ENCODE measurements around the gene LSP1.
A peak's percentile ranks its signal among the peaks of the same experiment; 100 is the strongest.

LSP1 gene

GRCh38 chr11:1916132-1916985, 63.5 kb downstream of the LSP1 start:
- Histone ChIP-seq H3K36me3 (ENCODE audit: low read depth) (no peaks in the 10 kb centered on the region), H3K4me1 (ENCODE audit: insufficient read depth, poor library complexity, severe bottlenecking) (no peaks in the 10 kb centered on the region), H3K27me3 (ENCODE audit: insufficient read depth, poor library complexity, severe bottlenecking) (no peaks in the 10 kb centered on the region), H3K27ac (ENCODE audit: poor library complexity, severe bottlenecking) (no peak overlapping the region), H3K9me3 (ENCODE audit: severe bottlenecking) (no peaks in the 10 kb centered on the region), H3K4me3 (ENCODE audit: severe bottlenecking) (no peak overlapping the region)
- no peak for TF ChIP-seq CTCF (IDR thresholded peaks at IDR 0.05; ENCODE audit: poor library complexity, severe bottlenecking)
- no peak for ATAC-seq (ENCODE audit: low read depth)
- DNase-seq (ENCODE audit: low spot score): no peak

GRCh38 chr11:1916986-1917522, 64.2 kb downstream of the LSP1 start:
- Histone ChIP-seq H3K27me3 (ENCODE audit: insufficient read depth, poor library complexity, severe bottlenecking) (no peaks in the 10 kb centered on the region), H3K36me3 (ENCODE audit: low read depth) (no peaks in the 10 kb centered on the region), H3K27ac (ENCODE audit: poor library complexity, severe bottlenecking) (no peak overlapping the region), H3K4me3 (ENCODE audit: severe bottlenecking) (no peak overlapping the region), H3K9me3 (ENCODE audit: severe bottlenecking) (no peaks in the 10 kb centered on the region), H3K4me1 (ENCODE audit: insufficient read depth, poor library complexity, severe bottlenecking) (no peaks in the 10 kb centered on the region)
- no peak for TF ChIP-seq CTCF (IDR thresholded peaks at IDR 0.05; ENCODE audit: poor library complexity, severe bottlenecking)
- DNase-seq (ENCODE audit: low spot score): no peak
- no peak for ATAC-seq (ENCODE audit: low read depth)

GRCh38 chr11:1917523-1918435, 64.9 kb downstream of the LSP1 start:
- no peaks in the 10 kb centered on the region for H3K4me1 ChIP-seq (ENCODE audit: insufficient read depth, poor library complexity, severe bottlenecking)
- no peak overlapping the region for H3K4me3 ChIP-seq (ENCODE audit: severe bottlenecking)
- H3K27ac ChIP-seq (ENCODE audit: poor library complexity, severe bottlenecking): no peak overlapping the region
- H3K27me3 ChIP-seq (ENCODE audit: insufficient read depth, poor library complexity, severe bottlenecking): no peaks in the 10 kb centered on the region
- H3K9me3 ChIP-seq (ENCODE audit: severe bottlenecking): no peaks in the 10 kb centered on the region
- no peaks in the 10 kb centered on the region for H3K36me3 ChIP-seq (ENCODE audit: low read depth)
- DNase-seq (ENCODE audit: low spot score) (no peak), ATAC-seq (ENCODE audit: low read depth) (no peak)
- no peak for TF ChIP-seq CTCF (IDR thresholded peaks at IDR 0.05; ENCODE audit: poor library complexity, severe bottlenecking)

- no peak overlapping the region for H3K27ac ChIP-seq (ENCODE audit: poor library complexity, severe bottlenecking)
- H3K36me3 ChIP-seq (ENCODE audit: low read depth): no peaks in the 10 kb centered on the region
- TF ChIP-seq CTCF (IDR thresholded peaks at IDR 0.05; ENCODE audit: poor library complexity, severe bottlenecking): peak; percentile 34
- H3K27me3 ChIP-seq (ENCODE audit: insufficient read depth, poor library complexity, severe bottlenecking): no peaks in the 10 kb centered on the region
- DNase-seq (ENCODE audit: low spot score) (no peak), ATAC-seq (ENCODE audit: low read depth) (peak; percentile 47; the same call in 2 of the 3 replicates)
- no peaks in the 10 kb centered on the region for H3K9me3 ChIP-seq (ENCODE audit: severe bottlenecking)
- H3K4me1 ChIP-seq (ENCODE audit: insufficient read depth, poor library complexity, severe bottlenecking): no peaks in the 10 kb centered on the region
- H3K4me3 ChIP-seq (ENCODE audit: severe bottlenecking): no peak overlapping the region
These were observed 65.8 kb downstream of the LSP1 start for GRCh38 chr11:1918436-1919315.

All from RWPE2 (cell line).